GM23248 (cell line): Measurements from ENCODE around the gene TAF1C.

Source experiments
- EZH2 ChIP-seq: fragments of 200-600 bp; sonication (generic); IDR thresholded peaks from 2 replicates; pipeline ENCODE4 v1.6.1; 2018; ENCODE audit warnings: antibody characterized with exemption, mild to moderate bottlenecking; ENCODE audit not compliant: insufficient read depth, poor library complexity, severe bottlenecking
- EZH2phosphoT487 ChIP-seq: fragments of 200-600 bp; sonication (generic); IDR thresholded peaks from 2 replicates; pipeline ENCODE4 v1.6.1; 2018; ENCODE audit warnings: antibody characterized with exemption, moderate library complexity, mild to moderate bottlenecking, low read depth; ENCODE audit not compliant: insufficient read depth

DNA sequence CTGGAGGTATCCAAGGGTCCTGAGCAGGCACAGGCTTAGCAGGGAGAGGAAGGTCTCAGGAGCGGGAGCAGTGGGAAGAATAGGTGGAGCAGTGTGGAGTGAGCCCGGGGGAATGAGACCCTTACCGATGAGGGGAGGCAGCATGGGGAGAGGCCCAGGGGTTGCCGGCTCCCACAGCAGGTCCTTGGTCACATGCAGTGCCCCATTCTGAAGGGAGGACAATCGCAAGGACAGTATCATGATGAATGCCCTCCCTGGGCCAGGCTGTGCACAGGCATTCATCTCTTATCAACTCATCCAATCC lies 3.3 kb downstream of the TAF1C start:
- no peak for TF ChIP-seq EZH2
- TF ChIP-seq EZH2phosphoT487 = no peak
